Stimulated activated CD8-positive, alpha-beta memory T cell treated with anti-CD3 and anti-CD28 coated beads, Interleukin-4, amount 100 ng/mL, for 24 hours (primary cell): ENCODE measurements around the gene WDR93.

Source experiments
- DNase-seq: peaks from one replicate; pipeline ENCODE4 v3.0.0-alpha.2; 2020; ENCODE audit warnings: low read depth

The WDR93 gene

DNA sequence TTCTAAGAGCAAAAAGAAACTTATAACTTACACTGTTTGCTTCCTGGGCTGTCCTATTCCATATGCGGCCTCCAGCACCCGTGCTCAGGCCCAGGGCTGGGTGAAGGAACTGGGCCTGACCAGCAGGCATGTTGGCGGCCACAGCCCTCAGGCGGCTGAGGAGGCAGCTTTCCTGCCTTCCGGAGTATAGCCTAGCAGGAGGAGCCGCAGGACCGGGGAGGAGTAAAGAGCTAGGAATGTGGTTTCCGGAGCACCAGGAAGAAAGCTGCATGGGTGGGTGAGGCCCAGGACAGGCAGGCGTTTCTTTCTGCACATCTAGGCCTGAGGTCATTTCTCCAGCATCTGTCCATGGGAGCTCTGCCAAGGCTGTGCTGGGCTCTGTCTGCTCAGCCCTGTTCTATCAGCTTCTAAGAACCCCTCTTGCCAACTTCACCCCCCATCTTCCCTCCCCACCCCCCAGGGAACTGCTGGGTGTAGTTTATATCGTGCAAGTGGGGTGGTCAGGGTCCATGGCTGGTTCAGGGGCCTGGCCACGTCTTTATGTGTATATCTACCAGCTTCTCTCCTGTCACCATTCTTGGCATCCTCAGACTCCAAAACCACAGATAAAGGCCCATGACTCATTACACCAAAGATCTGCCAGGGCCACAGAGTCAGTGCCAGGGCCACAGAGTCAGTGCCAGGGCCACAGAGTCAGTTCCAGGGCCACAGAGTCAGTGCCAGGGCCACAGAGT, 27.6 kb upstream of the WDR93 start:
- no peak for DNase-seq

DNA sequence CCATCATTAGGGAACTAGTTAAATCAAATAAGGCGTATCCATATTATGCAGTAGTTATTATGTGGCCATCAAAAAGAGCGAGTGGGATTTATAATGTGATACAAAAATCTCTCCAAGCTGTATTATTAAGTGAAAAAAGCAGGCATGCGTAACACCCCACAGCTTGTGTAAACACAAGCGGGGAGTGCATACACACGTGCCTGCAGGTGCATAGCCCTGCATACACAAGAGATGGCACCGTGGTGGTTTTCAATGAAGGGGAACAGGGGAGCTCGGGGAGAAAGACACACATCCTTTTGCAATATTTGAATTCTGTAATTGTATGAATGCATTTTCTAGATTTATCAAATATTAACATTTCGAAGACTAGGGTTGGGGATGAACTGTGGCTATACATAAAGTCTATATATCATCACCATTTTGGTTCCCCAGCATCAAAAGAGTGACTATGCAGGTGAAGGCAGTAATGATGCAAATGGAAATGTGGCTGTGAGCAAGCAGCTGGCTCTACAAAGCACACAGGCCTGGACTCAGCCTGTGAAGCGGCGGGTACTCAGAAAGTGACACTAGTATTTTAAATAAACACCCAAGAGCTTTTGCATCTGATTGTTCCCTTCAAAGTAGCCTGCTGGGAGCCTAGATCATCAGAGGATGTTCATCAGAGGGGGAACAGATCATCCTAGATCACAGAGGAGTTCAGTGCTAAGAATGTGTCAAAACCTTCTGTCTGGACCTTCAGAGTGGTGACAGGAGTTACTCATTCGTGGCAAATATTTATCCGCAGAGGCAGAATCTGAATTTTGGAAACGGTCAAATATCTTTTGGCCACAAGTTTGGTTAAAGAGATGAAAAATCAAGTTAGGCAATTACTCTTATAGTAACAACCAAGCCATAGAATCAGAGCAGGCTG, 25.9 kb upstream of the WDR93 start:
- DNase-seq: no peak

DNA sequence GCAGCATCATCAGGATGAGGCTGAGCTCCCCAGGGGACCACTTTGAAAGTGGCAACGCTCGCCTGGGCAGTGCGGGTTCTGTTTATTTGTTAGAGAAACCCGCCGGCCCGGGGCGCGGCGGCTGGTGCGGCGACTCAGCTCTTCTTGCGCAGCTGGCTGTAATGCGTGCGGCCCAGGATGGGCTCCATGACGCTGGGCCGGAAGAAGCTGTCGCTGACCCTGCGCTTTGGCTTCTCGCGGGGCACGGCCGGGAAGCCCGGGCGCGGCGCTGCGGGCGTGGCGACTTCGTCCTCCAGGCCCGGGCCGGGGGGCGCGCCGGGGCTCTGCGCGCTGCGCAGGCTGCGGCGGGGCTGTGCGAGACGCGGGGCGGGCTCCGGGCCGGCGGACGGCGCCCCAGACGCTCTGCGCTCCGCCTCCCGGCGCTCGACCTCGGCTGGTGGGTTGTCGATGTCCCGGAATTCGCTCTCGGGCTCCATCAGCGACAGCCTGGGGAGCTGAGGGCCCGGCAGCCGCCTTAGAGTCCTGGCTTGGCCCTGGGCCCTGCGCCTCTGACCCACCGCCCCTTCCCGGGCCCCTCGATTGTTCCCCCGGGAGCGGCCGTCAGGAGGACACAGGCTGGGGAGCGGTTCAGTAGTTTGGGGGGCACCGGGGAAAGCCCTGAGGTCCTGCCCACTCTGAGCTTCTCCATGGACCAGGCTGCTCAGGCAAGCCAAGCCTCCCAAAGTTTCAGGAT, 25.0 kb upstream of the WDR93 start:
- DNase-seq: no peak

DNA sequence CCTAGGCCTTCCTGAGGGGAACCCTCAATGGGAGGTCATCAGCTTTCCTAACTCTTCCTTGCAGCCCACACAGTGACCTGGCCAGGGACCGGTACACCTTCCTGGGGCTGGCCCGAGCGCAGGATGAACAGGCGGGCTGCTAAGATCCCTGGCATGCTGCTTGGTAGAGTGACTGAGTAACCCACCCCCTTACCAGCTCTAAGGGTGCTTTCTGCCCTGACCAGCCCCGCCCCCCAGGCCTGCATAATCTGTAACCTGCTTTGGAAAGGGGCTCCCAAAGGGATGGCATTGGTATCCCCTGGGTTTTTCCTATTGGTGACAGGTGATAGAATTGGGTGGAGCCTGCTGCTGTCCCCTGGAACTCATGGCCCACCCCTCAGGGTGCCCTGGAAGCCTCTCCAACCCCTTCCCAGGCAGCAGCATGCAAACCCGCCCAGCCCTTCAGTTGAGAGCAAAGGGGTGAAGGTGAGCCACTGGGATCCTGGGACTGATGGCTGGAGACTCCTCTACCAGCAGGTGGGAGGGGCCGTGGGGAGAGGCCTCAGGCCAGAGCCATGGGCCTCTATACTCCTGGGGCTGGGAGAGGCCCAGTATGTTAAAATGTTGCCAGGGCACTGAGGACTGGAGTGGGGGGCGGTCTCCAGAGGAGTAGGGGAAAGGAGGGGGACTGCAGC, 24.3 kb upstream of the WDR93 start:
- DNase-seq: no peak

DNA sequence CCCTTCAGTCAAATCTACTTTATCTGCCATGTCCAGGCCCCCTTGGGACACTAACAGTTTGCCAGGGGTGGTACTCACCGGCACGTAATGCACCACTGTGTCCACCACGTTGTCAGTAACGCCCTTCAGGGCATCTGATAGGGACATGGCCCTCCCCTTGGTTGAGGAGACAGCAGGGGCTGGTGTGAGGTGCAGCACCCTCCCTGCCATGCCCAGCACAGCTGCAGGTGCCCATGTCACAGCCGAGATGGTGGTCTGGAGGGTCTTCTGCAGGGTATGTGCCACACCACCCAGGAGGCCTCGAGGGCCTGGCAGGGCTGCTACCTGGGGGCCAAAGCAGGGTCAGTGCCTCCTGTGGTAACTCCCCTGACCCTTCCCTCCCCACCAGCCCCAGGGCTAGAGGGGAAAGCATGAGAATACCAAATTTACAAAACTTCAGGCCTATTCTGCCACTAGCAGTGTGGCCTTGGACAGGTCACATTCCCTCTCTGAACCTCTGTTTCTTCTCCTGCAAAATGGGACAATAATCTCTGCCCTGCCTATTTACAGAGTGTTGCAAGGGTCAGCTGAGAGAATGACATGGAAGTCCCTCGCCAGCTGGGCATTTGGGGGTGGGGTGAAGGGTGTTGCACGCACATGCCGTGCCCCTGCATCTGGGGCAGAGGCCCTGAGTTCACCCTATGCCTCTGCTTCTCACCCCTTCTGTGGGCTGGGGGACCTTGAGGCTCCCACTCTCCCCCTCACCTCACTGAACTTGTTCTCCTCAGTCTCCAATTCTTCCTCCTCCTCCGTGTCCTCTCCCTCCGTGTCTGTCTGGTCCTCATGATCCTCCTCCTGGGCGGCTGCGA, 23.5 kb upstream of the WDR93 start:
- DNase-seq: no peak

DNA sequence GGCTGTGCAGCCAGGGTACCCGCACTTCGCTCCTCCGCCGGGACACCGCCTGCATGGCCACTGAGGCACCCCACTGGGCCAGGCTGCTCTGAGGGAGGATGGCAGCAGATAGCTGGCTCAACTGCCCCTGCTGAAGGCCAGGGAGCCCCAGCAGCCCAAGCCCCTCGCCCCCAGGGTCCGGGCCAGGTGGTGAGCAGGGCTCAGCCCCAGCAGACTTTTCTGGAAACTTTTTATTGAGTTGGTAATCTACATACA, 23.0 kb upstream of the WDR93 start:
- DNase-seq: no peak

DNA sequence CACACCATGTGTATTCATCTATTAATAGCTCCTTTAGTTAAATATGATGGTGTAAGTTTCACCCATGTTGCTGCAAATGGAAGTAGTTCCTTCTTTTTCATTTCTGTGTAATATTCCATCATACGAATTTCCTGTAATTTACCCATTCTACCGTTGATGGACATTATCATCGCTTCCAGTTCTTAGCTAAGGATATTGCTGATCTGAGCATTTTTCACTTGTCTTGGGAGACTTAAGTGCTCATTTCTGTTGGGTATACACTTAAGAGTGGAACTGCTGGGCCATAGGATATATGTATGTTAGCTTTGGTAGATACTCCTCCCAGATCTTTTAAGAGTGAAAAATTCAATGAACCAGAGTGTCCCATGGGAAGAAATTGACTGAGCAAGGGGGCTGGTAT, 22.4 kb upstream of the WDR93 start:
- no peak for DNase-seq

DNA sequence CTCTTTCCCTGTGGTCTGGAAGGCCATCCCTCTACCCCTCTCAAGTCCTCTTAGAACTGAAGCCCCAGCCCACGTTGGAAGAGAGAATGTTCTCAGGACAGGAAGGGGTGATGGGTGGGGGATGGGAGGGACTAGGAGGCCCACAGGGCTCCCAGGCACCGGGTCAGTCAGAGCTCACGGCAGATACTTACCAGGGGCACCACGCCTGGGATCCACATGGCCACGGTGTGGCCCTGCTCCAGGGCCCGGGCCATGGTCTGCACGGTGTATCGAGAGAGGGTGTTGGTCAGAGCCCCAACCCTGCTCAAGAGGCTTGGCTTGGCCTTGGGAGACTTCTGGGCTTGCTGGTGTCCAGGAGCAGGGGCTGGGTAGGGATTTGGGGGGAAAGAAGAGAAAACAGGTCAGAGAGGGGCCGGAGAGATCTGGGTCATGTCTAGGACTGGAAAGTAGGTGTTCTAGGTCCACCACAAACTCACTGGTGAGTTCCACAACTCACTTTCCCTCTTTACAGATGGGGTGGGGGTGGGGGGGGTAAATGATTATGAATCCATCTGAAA, 21.2 kb upstream of the WDR93 start:
- no peak for DNase-seq

DNA sequence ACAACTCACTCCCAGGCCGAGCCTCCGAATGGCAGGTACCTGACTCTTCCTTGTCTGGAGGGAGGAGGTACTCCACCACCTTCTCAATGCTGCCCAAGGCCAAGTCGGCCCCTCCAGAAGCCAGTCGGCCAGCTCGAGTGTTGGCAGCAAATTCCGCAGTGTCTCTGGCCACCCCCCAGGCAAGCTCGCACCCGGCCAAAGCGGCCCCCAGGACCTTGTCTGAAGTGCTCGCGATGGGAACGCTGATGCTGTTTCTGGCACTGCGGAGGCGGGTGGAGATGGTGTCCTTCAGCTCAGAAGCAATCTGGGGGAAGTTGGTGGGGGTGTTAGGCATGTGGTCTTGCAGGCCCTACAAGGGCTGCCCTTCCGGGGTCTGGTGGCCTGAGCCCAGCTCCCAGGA, 20.7 kb upstream of the WDR93 start:
- no peak for DNase-seq

DNA sequence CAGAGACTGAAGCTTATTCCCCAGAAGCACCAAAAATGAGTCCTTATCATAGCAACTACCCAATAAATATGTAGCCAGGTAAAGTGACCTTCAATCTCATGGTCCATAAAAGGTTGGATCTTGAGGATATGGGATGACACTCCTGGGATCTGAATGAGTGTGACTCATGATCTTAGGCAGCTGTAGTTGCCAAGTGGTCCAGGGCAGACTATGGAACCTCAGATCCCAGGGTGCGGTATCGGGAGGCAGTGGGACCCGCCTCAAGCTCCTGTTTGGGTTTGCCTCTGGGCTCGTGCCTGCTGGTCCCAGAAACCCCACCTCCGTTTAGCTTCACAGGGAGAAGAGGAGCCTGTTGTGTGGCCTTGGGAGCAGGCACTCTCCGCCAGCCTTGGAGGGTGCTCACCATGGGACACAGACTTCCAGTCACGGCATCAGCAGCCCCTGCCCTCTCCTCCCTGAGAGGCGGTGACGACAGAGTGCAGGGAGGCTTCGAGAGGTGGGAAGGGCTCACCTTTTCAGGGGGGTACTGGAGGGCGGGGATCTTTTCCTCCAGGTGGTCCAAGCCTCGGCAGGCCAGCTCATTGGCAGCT, 19.5 kb upstream of the WDR93 start:
- DNase-seq: no peak

DNA sequence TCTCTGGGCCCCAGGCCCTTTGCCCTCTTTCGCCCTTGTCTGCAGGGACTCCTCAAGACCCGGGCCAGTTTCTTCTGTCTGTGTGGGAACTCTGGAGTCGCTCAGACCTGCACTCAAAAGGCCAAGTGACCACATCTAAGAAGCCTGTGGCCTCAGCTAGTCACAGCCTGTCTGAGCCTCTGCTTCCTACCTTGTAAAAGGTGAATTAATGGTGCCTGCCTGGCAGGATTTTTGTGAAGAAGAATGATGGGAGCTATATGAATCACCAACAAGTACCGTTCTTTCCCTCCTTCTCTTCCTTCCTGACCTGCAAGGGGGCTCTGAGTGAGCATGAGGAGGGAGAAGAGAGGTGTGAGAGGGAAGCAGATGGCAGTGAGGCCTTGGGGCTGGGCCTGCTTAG, 18.9 kb upstream of the WDR93 start:
- no peak for DNase-seq

DNA sequence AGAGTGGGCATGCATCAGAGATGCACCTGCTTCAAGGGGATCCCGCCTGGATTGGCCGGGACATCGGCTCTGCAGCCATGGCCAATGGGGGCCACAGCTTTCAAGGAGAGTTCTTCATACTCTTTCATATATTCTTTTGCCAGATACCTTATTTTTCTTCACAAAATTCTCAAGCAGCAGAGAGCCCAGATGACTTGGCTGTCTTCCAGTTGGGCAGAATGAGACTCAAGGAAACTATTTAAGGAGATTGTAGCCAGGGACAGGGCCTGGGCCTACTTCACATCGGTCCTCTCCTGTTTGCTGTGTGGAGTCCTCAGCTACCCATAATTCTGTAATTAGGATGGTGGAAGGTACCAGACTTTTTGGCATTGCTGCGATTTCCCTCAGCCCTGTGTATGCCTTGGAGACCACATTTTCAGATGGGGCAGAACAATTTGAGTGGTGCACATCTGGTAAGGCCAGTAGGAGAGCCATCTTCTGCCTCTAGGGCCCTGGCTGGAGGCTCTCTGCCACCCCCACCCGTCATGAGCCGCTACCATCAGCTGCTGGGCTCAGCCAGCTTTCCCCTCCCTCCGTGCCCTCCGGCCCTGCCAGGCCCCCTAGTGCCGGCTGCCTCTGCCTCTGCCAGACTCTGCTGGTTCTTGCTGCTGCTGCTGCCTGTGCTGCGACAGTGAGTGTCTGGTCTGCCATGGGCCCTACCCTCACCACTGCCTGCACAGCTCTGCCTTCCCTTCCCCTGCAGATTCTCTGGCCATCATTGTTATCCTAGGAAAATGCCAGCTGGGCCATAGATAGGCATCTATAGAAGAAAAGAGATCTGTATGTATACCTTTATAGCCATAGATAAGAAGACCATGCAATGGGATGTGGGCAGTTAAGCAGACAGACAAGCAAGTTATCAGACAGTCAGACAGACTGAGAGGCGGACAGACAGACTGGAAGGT, 18.1 kb upstream of the WDR93 start:
- DNase-seq: no peak

DNA sequence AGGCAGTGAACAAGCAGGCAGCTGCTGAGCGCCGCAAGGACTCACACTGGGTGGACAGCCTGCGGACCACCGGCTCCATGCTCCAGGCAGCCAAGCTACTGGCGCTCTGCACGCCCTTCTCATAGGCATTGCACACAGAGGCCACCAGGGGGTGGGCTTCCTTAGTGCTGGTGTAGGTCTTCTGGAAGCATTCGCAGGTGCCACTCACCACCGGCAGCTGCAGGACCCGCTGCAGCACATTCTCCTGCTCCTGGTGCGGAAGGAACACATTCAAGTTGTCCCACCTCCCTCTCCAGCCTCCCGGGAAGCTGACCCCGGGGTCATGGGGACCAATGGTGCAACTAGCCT, 17.5 kb upstream of the WDR93 start:
- no peak for DNase-seq

DNA sequence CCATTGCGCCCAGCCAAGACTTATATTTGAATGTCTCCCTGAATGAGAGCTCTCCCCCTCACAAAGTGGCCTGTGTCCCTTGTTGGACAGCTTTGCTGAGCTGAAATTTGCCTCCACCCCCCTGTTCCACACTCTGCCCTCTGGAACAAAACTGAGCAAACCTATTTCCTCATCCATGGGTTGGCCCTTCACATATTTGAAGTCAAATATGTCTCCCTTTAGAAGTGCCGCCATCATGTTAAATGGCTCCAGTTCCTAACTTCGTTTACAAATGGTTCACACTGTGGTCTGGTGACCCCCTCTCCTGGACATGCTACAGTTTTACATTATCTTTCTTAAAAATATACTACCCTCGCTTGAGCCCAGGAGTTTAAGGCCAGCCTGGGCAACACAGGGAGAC, 16.1 kb upstream of the WDR93 start:
- no peak for DNase-seq

DNA sequence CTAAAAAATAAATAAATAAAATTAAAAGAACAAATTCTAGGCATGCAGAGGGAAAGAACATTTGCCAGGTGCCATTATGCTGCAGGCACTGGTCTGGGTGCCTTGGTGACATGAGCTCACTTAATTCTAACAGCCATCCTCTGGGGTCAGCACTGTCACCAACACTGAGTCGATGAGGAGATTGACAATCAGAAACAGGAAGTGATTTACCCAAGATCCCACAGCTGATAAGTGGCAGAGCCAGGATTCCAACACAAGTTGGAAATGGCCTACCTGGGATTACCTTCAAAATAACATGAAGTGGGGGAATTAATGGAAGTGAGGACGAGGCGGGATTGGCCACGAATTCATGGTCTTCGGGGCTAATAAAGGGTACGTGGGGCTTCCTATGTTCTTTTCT, 15.0 kb upstream of the WDR93 start:
- DNase-seq: no peak

DNA sequence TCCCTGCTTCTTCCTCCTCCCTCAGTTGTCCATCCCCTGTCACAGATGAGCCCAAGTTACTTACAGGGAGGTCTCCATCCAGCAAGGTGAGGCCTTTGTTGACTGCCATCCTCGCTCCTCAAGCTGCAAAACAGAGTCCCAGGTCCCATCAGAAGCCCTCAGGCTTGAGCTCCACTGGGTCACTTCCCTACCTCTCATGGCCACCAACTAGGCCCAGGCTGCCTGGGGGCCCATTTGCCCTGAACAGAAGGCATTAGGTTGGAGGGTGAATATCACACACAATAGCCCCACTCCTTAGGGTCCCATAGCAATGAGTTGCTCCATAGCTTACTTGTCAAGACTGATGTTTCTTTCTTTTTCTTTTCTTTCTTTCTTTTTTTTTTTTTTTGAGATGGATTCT, 13.2 kb upstream of the WDR93 start:
- no peak for DNase-seq

DNA sequence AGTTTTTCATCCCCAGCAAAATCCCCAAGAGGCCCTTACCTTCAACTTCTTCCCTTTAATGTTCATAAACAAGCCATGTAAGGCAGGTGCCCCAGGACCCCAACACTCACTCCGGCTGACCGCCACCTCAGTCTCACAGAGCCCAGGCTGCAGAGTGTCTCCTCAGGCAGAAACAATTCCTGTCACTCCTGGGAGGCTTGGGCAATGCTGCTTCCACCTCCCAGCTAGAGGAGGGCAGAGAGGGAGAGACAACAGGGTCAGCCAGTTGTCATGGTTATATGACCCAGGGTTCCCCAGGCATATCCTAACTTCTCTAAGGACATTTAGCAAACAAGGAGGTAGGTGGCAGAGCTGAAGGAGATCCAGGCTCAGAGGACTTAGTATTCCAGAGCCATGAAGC, 11.4 kb upstream of the WDR93 start, which contains the start of gene PLIN1:
PLIN1 (minus strand) TSS at position 156 of the 400 bp plus-strand sequence. CDS start 1,878 bp downstream, outside the sequence.
- DNase-seq: no peak

DNA sequence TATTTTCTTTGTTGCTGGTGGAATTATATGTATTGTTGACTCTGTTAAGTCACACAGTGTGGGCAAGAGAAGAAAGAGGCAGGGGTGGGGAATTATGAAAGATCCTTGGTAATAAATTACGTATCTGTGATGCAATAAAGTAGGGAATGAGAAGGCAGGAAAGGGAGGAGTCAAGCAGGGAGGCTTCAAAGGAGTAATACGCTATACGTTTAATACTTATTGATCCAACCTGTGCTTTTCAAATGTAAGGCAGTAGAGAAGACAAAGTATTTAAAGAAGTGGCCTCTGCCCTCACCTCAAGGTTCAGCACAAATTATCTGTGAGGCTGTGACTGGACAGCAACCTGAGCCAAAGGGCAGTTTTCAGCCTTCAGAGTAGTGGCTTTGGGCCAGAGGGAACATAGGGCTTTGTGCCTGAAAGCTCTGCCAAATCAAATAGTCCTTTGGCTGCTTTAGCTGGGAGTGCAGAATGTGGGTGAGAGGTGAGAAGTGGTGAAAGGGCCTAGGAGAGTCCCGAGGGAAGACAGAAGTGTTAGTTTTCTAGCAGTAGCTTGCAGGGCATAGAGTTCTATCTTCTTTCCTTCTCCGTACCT, 10.2 kb upstream of the WDR93 start:
- DNase-seq: no peak

DNA sequence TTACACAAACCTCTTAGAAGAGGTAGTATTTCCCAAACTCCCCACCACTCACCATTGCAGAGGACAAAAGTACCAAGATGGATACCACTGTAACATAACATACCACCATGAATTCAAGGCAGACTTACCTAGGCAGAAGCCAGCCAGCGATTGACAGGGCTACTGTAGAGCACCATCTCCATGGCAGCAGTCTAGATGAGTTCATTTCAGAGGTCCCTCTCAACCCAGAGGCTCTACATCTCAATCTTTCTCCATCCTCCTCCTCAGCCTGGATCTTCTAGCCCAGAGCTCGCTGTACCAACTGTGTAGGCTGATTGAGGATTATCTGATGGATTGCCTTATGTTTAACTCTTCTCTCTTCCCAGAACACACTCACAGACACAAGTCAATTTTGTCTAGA, 9.5 kb upstream of the WDR93 start:
- DNase-seq: no peak
